ENCODE results near the gene TBC1D9.

- TF ChIP-seq CTCF (conservative IDR thresholded peaks at IDR 0.05) = no peak
- no peak for TF ChIP-seq EZH2 (IDR thresholded peaks at IDR 0.05; ENCODE audit: low read depth)
These were observed 103.6 kb downstream of the TBC1D9 start for GRCh38 chr4:140652601-140653000.

All from PC-9 (cell line).